Stimulated activated naive CD8-positive, alpha-beta T cell treated with anti-CD3 and anti-CD28 coated beads, Interleukin-15, Interleukin-2, amounts not matched to agents 100 ng/mL and 50 ng/mL, for 24 hours (primary cell): Measurements from ENCODE around the gene ELL.
A peak's percentile ranks its signal among the peaks of the same experiment; 100 is the strongest.

Experiments used
- H3K27ac Mint-ChIP-seq: one replicate; pipeline ENCODE4 v1.8.0; 2021; ENCODE audit warnings: mild to moderate bottlenecking, mixed read lengths
- H3K27me3 Mint-ChIP-seq: one replicate; pipeline ENCODE4 v1.8.0; 2021; ENCODE audit warnings: mixed read lengths
- H3K36me3 Mint-ChIP-seq: one replicate; pipeline ENCODE4 v1.8.0; 2021; ENCODE audit warnings: low read depth, mixed read lengths
- H3K4me1 Mint-ChIP-seq: one replicate; pipeline ENCODE4 v1.8.0; 2021; ENCODE audit warnings: low read depth, mixed read lengths
- H3K4me3 Mint-ChIP-seq: one replicate; pipeline ENCODE4 v1.8.0; 2021; ENCODE audit warnings: mild to moderate bottlenecking, mixed read lengths
- H3K9me3 Mint-ChIP-seq: one replicate; pipeline ENCODE4 v1.8.0; 2021; ENCODE audit warnings: mixed read lengths

ELL gene

DNA sequence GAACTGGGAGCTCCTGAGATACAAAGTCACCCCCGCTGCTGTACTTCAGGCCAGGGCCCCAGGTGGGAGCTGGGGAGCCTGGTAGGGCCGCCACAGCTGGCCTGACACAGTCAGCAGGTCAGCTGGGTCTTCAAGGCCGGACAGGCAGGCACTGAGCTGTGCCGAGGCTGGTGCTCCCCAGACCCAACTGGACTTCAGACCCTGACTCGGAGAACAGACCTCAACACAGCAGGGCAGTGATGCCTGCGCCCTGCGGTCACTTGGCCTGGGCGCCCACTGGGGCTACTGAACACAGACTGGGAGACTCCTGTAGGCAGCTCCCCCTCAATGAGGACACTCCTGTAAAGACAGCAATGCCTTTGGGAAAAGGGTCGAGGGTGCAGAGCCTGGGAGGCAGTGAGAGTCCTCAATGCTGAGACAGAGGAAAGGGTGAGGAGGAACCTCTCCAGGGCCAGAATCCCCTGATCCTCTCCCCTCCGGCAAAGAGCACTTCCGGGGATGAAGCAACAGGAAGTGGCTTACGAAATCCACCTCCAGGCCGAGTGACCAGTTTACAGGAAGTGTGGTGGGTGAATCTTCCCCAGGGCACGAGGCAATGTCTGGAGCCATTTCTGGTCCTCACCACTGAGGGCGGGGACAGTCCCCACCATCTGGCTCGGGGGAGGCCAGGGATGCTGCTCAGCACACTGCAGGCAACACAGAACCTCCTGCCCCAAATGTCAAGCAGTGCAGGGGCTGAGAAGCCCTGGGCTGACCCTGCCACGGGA is 43.1 kb downstream of the ELL start:
- peak overlapping the region; percentile 66 for H3K4me3 Mint-ChIP-seq
- H3K36me3 Mint-ChIP-seq: peaks cover 11% of the 10 kb centered on the region
- no peaks in the 10 kb centered on the region for H3K27me3 Mint-ChIP-seq
- peak overlapping the region; percentile 91 for H3K27ac Mint-ChIP-seq
- no peaks in the 10 kb centered on the region for H3K9me3 Mint-ChIP-seq
- peaks cover 95% of the 10 kb centered on the region for H3K4me1 Mint-ChIP-seq

DNA sequence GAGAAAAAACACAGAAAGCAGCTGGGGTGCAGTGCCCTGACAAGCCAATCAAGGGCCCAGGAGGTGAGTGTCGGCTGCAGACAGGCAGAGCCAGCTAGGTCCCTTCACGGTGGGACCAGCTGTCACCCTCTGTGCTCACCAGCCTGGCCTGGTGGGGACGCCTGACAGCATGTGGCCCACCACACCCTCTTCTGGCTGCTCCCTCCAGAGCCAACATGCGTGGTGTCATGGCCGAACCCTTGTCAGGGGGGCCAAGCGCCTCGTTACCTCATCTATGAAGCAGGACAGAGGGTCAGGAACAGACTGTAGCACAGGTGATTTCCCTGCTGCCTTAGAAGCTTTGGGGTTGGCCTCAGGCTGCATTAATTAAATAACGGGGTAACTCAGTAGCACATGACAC is 43.9 kb downstream of the ELL start:
- Mint-ChIP-seq H3K27me3 (no peaks in the 10 kb centered on the region), H3K4me3 (no peak overlapping the region), H3K9me3 (no peaks in the 10 kb centered on the region), H3K36me3 (peaks cover 11% of the 10 kb centered on the region), H3K4me1 (peaks cover 89% of the 10 kb centered on the region), H3K27ac (peak overlapping the region; percentile 91)

DNA sequence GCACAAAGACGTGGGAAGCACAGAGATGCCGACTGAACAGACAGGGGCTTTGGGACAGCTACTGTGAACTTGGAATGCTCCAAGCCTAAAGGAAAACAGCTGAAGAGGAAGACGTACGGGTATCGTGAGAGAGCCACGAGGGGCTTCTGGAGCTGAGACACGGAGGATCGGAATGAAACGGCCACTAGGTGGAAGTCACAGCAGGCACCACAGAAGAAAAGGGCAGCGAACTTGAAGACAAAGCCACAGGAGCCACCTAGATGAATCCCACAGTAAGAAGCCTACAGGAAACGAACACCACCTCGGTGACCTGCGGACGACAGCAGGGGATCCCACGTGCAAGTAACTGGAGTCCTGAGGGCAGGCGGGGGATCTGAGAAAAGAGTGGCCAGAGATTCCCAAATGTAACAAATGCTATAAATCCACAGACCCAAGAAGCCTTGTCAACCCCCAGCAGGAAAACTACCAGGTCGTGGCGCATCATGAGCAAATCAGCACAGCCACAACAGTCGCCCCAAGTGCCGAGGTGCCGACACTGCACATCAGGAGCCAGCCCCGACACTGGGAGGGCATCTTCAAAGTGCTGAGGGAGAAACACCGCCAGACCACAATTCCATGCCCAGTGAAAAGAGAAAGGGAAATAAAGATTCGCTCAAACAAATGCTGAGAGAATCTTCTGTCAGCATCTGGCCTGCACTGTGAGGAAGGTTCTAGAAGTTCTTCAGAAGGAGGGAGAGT is 44.7 kb downstream of the ELL start:
- Mint-ChIP-seq H3K4me3 (no peak overlapping the region), H3K9me3 (no peaks in the 10 kb centered on the region), H3K4me1 (peaks cover 81% of the 10 kb centered on the region), H3K36me3 (peaks cover 11% of the 10 kb centered on the region), H3K27me3 (no peaks in the 10 kb centered on the region), H3K27ac (peak overlapping the region; percentile 91)

DNA sequence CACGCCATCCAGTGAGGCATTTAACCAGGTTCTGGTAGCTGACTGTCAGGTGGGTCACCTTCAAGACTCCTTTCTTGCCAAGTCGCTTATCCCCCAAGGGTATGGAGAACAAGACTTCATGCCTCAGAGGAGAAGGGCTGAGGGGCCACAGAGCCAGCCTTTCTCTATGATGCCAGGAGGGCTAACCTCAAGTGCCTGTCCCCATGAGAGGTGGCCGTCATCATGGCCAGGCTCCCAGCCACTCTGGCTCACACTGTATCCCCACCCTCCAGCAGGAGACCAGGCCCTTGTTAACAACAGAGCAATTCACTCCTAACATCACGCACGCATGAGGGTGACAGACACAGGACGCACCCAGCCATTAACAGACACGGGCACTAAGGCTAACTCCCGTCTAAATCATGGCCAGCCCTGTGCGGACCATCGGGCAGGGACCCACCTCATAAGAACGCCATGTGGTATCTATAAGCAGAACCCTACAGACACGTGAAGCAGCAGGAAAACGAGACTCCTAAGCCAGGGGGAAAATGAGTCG is 45.3 kb downstream of the ELL start:
- Mint-ChIP-seq H3K4me3 (no peak overlapping the region), H3K4me1 (peaks cover 75% of the 10 kb centered on the region), H3K9me3 (no peaks in the 10 kb centered on the region), H3K27ac (peak overlapping the region; percentile 91), H3K36me3 (peaks cover 11% of the 10 kb centered on the region), H3K27me3 (no peaks in the 10 kb centered on the region)

DNA sequence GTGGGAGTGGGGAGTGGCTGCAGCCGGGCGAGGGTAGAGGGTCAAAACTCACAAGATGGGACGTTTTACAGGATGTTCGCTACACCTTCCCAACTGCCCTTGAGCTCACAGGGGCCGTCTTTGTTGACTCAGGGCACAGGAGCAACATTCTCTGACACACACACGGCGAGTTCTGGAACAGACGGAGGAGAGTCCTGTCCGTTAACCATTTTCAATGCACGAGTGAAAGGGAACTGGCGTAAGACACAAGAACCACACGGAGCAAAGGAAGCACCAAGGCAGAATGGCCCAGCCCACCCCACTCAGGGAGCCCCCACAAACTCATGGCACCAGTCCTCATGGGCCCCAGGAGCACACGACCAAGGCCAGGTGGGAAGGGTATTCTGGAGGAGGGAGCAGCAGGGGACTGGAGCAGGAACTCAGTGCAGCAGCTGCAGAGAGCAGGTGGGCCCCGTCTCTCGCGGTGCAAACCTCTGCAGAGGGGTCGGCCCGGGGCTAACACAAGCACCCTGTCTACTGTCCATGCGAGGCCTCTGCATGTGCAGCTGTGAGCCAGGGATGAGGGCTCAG is 46.0 kb downstream of the ELL start:
- peak overlapping the region; percentile 31 for H3K27ac Mint-ChIP-seq
- H3K4me1 Mint-ChIP-seq: peaks cover 68% of the 10 kb centered on the region

DNA sequence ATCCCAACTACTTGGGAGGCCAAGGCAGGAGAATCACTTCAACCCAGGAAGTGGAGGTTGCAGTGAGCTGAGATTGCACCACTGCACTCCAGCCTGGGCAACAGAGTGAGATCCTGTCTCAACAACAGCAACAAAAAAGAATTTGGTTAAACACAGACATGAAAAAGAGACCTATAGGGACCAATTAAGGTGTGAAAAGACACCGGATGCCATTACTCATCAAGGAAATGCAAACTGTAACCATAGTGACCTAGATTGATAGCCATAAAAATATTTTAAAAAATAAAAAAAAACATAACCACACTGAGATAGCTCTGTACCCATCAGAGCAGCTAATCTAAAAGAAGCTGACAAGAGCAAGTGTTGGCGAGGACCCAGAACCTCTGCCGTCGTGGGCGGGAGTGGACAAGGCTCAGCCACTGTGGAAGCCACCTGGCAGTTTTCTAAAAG is 46.8 kb downstream of the ELL start:
- peaks cover 11% of the 10 kb centered on the region for H3K36me3 Mint-ChIP-seq
- H3K4me1 Mint-ChIP-seq: peaks cover 60% of the 10 kb centered on the region
- H3K9me3 Mint-ChIP-seq: no peaks in the 10 kb centered on the region
- H3K27me3 Mint-ChIP-seq: no peaks in the 10 kb centered on the region
- H3K27ac Mint-ChIP-seq: peak overlapping the region; percentile 55
- peak overlapping the region; percentile 1 for H3K4me3 Mint-ChIP-seq

More for the DNA sequence above, 46.0 kb downstream of the ELL start:
- Mint-ChIP-seq H3K36me3 (peaks cover 11% of the 10 kb centered on the region), H3K27me3 (no peaks in the 10 kb centered on the region), H3K9me3 (no peaks in the 10 kb centered on the region), H3K4me3 (no peak overlapping the region)

DNA sequence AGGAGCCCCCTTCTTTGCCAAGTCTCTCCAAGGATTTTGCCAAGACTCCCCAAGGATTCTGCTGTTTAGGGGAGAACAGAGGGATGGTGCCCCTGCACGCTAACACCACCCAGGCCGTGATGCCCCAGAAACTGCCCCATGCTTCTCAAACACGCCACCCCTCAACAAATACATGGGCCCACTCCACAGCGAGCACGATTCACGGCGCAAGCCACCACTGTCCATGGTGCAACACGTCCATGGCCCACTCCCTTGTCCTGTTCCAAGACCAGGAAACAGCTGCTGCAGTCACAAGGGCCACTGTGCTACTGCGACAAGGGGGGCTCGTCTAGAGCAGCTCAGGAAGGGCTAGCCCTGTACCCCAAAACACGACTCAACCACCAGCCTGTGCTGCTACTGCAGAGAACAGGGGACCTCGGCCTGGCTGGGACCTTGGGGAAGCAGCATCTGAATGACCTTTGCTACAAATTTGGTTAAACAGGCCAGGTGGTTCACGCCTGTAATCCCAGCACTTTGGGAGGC is 47.4 kb downstream of the ELL start:
- Mint-ChIP-seq H3K27ac (peak overlapping the region; percentile 55), H3K4me1 (peaks cover 54% of the 10 kb centered on the region), H3K36me3 (peaks cover 11% of the 10 kb centered on the region), H3K9me3 (no peaks in the 10 kb centered on the region), H3K27me3 (no peaks in the 10 kb centered on the region), H3K4me3 (no peak overlapping the region)

DNA sequence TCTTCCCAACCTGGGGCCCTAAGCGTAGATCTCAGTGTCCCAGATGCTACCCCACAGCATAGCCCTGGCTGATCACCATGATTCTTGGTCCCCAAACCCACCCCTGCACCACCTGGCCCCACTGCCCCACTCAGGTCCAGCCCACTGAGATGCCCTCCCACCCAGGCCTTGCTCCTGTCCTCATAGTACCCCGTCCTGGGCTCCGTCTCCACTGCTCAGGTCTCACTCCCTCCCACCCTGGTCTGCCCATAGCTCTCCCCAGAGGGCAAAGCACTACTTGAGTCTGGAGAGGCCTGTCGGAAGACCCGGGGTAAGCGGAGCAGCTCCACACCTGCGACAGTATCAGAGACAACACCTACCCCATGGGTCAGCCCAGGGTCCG is 48.2 kb downstream of the ELL start:
- Mint-ChIP-seq H3K4me3 (no peak overlapping the region), H3K36me3 (peaks cover 11% of the 10 kb centered on the region)

DNA sequence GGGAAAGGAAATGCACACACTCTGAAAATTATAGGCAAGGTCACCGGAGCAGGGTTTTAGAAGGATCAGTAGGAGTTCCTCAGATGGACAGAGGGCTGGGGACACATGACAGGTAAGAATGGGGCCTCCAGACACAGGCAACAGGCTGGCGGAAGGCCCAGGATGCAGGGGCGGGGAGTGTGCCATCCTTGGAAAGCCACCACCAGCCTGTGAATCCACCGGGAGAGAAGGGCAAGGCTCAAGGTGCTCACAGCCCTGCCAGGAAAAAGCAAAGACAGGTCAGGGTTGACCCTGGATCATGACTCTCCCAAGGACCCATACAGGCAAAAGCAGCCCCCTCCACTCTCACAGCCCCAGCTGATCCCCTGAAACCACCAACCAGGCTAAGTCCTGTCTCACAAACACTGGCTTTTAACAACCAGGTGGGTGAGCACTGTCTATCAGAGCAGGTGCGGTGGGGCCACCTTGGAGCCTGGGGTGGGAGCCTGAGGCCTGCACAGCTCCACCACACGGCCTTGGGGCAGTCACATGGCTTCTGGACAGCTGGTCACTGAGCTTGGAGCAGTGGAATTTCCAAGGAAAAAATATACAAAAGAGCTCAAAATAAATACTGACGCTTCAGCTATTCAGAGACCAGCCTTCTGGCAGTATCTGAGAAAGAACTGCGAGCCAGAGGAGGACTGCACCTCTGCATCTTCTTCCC is 48.7 kb downstream of the ELL start:
- peaks cover 11% of the 10 kb centered on the region for H3K36me3 Mint-ChIP-seq
- no peaks in the 10 kb centered on the region for H3K9me3 Mint-ChIP-seq

More for the DNA sequence above, 48.2 kb downstream of the ELL start:
- Mint-ChIP-seq H3K27me3 (no peaks in the 10 kb centered on the region), H3K27ac (no peak overlapping the region), H3K4me1 (peaks cover 47% of the 10 kb centered on the region), H3K9me3 (no peaks in the 10 kb centered on the region)

DNA sequence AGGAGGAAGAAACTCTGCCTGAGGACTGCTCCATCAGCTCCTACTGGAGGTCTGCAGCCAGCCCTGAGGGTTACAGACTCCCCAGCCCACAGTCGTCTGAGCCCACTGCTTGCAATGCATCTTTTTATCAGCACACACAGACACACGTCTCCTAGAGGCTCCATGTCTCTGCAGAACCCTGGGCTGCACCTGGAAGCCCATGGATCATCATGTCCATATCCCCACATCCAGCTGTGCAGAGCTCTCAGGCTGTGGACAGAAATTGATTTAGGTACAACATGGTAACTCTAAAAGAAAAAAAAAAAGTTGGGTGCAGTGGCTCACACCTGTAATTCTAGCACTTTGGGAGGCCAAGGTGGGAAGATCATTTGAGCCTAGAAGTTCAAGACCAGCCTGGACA is 51.1 kb downstream of the ELL start:
- Mint-ChIP-seq H3K27ac (no peak overlapping the region), H3K27me3 (no peaks in the 10 kb centered on the region), H3K4me1 (peaks cover 25% of the 10 kb centered on the region), H3K36me3 (peaks cover 6% of the 10 kb centered on the region), H3K9me3 (no peaks in the 10 kb centered on the region), H3K4me3 (no peak overlapping the region)

More for the DNA sequence above, 48.7 kb downstream of the ELL start:
- Mint-ChIP-seq H3K27me3 (no peaks in the 10 kb centered on the region), H3K4me1 (peaks cover 43% of the 10 kb centered on the region), H3K4me3 (no peak overlapping the region), H3K27ac (peak overlapping the region; percentile 28)

DNA sequence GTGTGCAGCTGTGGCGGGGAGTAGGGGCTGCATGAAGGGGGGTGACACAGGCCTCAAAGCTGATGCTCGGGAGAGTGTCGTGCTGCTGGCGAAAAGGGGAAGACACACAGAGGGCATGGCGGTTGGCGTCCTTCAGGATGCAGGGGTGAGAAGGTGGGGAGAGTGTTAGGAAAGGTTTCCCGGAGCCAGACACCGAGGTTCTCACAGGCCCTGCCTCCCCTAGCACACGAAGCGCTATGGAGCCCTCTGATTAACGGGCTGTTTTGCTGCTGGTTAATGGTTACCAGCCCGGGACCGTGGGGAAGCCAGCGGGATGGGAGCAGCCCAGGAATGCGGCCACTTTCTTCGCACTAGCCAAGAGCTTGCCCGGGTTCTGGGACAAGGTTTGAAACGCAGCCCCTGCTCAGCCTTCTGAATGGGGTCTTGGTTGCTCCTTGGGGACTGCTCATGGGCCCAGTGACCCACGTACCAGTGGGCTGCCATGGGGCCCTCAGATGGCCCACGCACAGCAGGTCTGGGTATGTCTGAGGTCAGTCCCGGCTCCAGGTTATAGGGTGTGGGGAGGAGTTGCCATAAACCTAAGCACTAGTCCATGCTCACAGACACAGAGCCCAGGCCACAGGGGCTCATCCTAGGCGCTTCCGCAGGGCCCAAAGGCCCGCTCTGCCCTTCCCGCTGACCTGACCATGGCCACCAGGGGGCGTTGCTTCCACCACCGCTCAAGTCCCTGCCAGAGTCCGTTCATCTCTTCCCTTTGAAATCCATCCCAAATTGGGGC is 52.6 kb downstream of the ELL start:
- H3K4me1 Mint-ChIP-seq: peaks cover 10% of the 10 kb centered on the region
- no peak overlapping the region for H3K27ac Mint-ChIP-seq
- no peak overlapping the region for H3K4me3 Mint-ChIP-seq
- no peaks in the 10 kb centered on the region for H3K27me3 Mint-ChIP-seq
- H3K9me3 Mint-ChIP-seq: no peaks in the 10 kb centered on the region
- H3K36me3 Mint-ChIP-seq: peaks cover 7% of the 10 kb centered on the region

DNA sequence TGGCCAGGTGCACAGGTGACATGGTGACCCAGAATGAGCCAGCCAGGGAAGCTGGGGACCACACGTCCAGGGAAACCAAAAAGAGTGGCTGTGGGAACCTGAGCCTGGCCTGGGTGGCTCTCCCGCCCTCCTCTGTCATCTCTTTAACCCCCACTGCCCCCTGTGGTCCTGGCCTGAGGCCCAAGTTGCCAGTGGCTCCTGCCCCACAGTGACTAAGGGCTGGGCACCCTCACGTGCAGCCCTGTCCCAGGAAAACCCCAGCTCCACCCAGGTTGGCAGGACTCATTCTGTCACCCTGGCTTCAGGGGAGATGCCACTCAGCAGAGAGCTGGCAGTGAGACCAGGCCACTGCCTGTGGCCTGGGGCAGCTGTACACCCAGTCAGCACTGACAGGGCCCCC is 53.4 kb downstream of the ELL start:
- Mint-ChIP-seq H3K36me3 (peaks cover 11% of the 10 kb centered on the region), H3K4me3 (no peak overlapping the region), H3K4me1 (peaks cover 5% of the 10 kb centered on the region), H3K9me3 (no peaks in the 10 kb centered on the region), H3K27ac (no peak overlapping the region), H3K27me3 (no peaks in the 10 kb centered on the region)

DNA sequence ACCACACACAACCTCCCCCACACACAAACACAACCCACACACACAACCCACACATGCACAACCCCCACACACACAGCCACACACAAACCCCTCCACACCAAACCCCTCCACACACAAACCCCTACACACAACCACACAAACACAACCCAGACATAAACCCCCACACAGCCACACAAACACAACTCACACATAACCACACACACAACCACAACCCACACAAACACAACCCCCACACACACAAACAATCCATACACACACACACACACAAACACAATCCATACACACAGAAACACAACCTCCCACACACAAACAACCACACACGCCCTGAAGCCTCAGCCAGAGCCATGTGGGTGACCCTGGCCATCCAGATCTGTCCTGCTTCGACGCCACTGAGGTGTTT is 53.9 kb downstream of the ELL start:
- Mint-ChIP-seq H3K4me3 (no peak overlapping the region), H3K36me3 (peaks cover 11% of the 10 kb centered on the region), H3K27me3 (no peaks in the 10 kb centered on the region), H3K9me3 (no peaks in the 10 kb centered on the region), H3K27ac (no peak overlapping the region), H3K4me1 (peaks cover 5% of the 10 kb centered on the region)

DNA sequence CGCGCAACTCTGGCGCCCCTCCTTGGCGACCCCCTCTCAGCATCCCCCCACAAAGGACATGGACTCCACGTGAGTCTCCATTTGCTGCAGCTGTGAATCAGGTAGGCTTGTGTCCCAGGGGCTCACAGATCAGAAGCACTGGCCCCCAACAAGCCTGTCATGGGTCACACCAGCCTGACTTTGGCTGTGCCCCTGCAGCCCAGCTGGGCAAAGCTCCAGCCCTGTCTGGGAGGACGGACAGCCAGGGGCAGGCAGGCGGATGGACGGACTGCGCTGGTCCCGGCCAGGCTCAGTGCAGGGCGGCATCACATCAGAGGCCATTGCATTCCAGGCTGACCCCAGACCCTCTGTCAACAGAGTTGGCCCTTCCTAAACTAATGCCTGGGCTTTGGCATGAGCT is 55.5 kb downstream of the ELL start:
- Mint-ChIP-seq H3K4me3 (no peak overlapping the region), H3K27me3 (no peaks in the 10 kb centered on the region), H3K27ac (no peak overlapping the region), H3K9me3 (no peaks in the 10 kb centered on the region), H3K4me1 (peaks cover 5% of the 10 kb centered on the region), H3K36me3 (peaks cover 11% of the 10 kb centered on the region)
